Raji (cell line): ENCODE measurements around the gene CHST11.

Source experiments
- POLR2A ChIP-seq: IDR thresholded peaks from 2 replicates; pipeline ENCODE4 v1.6.1; 2011; ENCODE audit warnings: low read depth, low read length, control low read depth; ENCODE audit not compliant: insufficient read depth

CHST11 gene

GRCh38 chr12:104557488-104558195 lies 100.9 kb downstream of the CHST11 start:
- no peak for TF ChIP-seq POLR2A

- TF ChIP-seq POLR2A, result no peak
Observed at GRCh38 chr12:104560881-104561280, 104.1 kb downstream of the CHST11 start.

- no peak for TF ChIP-seq POLR2A
Observed at GRCh38 chr12:104562763-104563162, 106.0 kb downstream of the CHST11 start.

GRCh38 chr12:104565606-104566243 lies 109.0 kb downstream of the CHST11 start:
- TF ChIP-seq POLR2A, result no peak

- TF ChIP-seq POLR2A, result no peak
Observed at GRCh38 chr12:104566244-104566993, 109.7 kb downstream of the CHST11 start.

GRCh38 chr12:104567832-104568486 lies 111.2 kb downstream of the CHST11 start:
- no peak for TF ChIP-seq POLR2A

- no peak for TF ChIP-seq POLR2A
Observed at GRCh38 chr12:104568487-104568868, 111.7 kb downstream of the CHST11 start.

- no peak for TF ChIP-seq POLR2A
Observed at GRCh38 chr12:104568935-104569334, 112.2 kb downstream of the CHST11 start.

- no peak for TF ChIP-seq POLR2A
Observed at GRCh38 chr12:104569346-104570173, 112.8 kb downstream of the CHST11 start.

GRCh38 chr12:104570174-104570907 lies 113.6 kb downstream of the CHST11 start:
- no peak for TF ChIP-seq POLR2A

- no peak for TF ChIP-seq POLR2A
Observed at GRCh38 chr12:104571328-104571727, 114.6 kb downstream of the CHST11 start.

GRCh38 chr12:104575442-104576186 lies 118.9 kb downstream of the CHST11 start:
- TF ChIP-seq POLR2A, result no peak

GRCh38 chr12:104576187-104576778 lies 119.5 kb downstream of the CHST11 start:
- no peak for TF ChIP-seq POLR2A

GRCh38 chr12:104576980-104577580 lies 120.3 kb downstream of the CHST11 start:
- no peak for TF ChIP-seq POLR2A
